ENCODE data around the gene NPFFR2.
A peak's percentile ranks its signal among the peaks of the same experiment; 100 is the strongest.
"Not testable (repeated sequence)": the region's sequence is repeated elsewhere in the genome, so short reads cannot be mapped to it uniquely, and the experiment has no call there.

Gene NPFFR2

DNA sequence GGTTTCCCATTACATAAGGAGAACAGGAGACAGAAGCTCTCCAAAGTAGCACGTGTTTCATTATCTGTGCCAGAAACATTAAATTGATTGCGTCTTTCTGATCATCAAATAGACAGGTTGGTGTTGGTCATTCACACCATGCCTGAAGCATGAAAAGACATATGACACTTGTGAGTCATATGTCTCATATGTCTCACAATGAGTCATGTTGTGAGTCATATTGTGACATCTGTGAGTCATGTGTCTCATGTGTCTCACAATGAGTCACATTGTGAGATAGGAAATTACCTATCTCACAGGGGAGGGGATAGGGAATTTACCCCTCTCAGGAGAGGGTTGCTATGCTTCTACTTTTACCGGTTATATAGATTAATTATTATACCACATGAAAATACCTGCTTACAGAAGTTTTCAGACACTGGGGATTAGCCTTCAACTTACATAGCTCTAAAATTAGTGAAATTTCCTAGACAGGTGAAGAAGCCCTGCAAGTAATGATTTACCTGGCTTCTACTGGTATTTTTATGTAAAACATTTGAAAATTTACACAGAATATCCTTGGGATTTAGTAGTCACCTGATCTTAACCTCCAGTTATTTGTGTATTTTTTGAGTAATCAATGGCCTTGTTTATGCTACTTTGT lies 80.8 kb downstream of the NPFFR2 start:
- DNase-seq: peak in 1 of 2 experiments; percentile 6

DNA sequence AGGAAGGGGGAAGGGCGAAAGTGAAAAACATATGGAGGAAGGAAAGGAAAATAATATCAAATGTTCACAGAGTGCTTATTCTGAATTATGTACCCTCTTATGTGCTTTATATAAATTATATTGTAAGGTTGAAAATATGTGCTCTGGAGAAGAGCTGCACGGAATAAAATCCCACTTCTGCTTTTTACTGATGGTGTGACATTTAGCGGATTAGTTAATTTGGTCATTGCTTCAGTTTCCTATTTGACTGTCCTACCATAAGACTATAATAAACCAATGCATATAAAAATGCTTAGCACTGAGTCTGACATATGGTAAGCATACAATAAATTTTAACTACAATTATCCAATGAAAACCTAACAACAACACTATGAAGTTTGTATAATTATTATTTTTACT lies 86.2 kb downstream of the NPFFR2 start:
- DNase-seq: no peak

- no peak for DNase-seq
Observed at GRCh38 chr4:72119946-72120345, 88.1 kb downstream of the NPFFR2 start.

DNA sequence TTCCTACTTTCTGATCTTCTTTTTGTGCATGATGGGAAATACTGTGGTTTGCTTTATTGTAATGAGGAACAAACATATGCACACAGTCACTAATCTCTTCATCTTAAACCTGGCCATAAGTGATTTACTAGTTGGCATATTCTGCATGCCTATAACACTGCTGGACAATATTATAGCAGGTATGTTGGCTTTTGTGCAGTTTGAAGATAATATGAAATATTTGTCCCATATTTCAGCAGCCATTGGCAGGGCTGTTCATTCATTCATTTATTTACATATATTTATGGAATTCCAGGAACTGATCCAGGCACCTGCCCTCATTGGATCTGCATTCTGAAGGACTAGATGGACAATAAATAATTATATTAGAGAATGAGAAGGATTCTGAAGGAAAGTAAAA lies 96.9 kb downstream of the NPFFR2 start:
- no peak for DNase-seq

DNA sequence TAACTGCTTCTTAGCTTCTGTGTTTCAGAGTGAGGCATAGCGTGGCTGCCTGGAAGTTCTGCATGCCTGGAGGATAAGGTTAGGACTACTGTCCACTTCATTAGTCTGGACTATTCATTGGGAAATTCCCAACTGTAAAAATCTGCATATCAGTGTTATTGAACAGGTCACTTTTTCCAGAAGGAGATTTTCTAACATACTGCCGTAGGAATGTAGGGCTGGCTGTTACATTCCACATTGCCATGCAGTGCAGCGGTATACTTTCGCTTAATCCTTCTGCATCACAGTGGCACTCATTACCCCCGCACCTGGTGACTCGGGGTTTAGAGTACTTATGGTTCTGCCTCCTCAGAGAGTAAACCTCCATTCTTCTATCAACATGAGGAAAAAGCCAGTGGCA lies 104.6 kb downstream of the NPFFR2 start:
- DNase-seq: no peak

DNA sequence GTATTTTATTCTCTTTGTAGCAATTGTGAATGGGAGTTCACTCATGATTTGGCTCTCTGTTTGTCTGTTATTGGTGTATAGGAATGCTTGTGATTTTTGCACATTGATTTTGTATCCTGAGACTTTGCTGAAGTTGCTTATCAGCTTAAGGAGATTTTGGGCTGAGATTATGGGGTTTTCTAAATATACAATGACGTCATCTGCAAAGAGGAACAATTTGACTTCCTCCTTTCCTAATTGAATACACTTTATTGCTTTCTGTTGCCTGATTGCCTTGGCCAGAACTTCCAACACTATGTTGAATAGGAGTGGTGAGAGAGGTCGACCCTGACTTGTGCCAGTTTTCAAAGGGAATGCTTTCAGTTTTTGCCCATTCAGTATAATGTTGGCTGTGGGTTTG lies 108.2 kb downstream of the NPFFR2 start:
- DNase-seq: not testable (repeated sequence)

DNA sequence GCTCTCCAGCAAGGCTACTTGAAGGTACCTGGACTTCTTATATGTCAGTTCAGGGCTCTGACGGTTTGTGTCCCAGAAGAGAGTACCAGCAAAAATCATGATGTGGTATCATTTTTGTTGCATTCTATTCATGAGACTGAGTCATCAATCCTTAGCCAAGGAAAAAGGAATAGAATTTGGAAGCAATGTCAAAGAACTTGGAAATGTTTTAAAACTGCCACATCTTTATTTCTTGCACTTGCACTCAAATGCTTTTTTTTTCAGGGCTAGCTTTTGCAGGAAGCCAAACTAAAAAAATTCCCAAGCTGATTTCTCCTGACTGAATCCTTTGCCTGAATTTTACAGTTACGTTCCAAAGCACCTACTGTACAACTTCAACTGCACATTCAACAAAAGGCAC lies 112.4 kb downstream of the NPFFR2 start:
- no peak for DNase-seq

DNA sequence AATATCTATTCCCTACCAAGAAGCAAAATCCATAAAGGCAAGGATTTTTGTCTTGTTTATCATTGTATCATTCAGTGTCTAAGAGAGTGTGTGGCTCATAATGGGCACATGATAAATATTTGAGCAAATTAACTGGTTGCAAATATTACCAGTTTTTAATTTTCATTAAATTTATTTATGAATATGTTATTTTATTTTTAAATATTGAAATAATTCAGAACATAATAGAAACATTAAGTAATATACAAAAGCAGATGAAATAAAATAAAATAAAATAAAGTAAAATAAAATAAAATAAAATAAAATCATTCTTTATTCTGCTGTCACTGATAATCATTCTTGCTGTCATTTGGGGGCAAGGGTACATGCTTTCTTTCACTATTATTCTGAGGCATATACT lies 120.9 kb downstream of the NPFFR2 start:
- no peak for DNase-seq

GRCh38 chr4:72153634-72154033 lies 121.8 kb downstream of the NPFFR2 start:
- not testable (repeated sequence) for DNase-seq

- DNase-seq: not testable (repeated sequence)
Observed at GRCh38 chr4:72169285-72169684, 137.5 kb downstream of the NPFFR2 start.

- DNase-seq: no peak
Observed at GRCh38 chr4:72169861-72170260, 138.1 kb downstream of the NPFFR2 start.

DNA sequence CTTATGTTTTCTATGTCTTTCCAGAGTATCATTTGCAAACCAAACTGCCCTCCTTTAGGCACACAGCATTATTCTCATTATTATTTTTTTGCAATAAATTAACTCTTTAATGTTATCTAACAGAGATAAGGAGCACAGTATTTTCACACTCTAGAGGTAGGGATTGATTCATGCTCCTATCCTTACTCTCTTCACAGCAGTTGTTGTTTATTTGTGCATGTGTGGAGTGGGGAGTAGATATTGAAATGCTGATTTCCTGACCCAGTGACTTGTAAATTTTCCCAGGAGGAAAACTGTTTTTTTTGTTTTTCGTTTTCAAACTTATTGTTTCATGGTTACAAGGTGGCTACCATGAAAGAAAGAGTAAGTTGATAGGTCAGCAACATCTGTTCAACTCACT lies 140.0 kb downstream of the NPFFR2 start:
- no peak for DNase-seq

- no peak for DNase-seq
Observed at GRCh38 chr4:72179342-72179741, 147.5 kb downstream of the NPFFR2 start.

DNA sequence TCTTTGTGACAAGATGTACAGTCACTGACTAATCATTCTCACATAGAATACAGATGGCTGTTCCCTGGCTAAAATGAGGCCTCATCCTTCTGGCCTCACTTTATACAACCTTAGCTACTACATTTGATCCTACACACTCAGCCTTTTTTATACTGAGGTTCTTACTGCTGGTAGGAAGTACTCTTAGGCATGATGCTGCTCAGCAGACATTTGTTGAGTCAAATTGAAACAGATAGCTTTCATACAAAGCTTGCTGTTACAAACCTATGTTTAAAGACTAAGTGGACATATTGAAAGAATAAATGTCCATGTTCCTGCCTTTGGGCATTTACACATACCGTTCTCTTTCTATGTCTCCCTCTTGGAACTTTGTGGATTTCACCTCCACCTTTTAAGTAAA lies 154.9 kb downstream of the NPFFR2 start:
- no peak for DNase-seq

GRCh38 chr4:72194046-72194445 lies 162.2 kb downstream of the NPFFR2 start:
- DNase-seq: no peak

DNA sequence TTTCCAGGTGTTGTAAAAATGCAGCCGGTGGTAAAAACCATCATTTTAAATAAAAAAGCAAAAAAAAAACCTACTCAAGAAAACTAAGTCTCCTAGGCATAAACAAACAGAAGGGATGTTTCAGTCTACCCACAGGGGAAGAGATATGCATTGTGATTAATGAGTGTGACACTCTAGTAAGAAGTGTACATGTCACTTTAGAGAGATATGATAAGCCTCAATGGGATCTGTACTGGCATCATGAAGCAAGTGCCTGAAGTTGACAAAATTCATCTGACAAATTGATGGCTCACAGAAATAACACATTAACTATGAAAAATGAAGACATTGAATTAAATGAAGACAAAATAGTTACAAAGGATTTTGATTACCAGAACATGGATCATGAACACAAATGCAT lies 162.7 kb downstream of the NPFFR2 start:
- no peak for DNase-seq
